OCI-LY1 (cell line): ENCODE data around the gene ELN.

Experiments used
- CTCF ChIP-seq: fragments of 200-600 bp; sonication (generic), shearing (Covaris generic); IDR thresholded peaks from 2 replicates; pipeline ENCODE4 v1.5.1; 2017; ENCODE audit warnings: mild to moderate bottlenecking, antibody characterized with exemption, low read length, moderate library complexity, mixed read lengths
- EZH2 ChIP-seq: fragments of 200-600 bp; sonication (generic), shearing (Covaris generic); IDR thresholded peaks from 2 replicates; pipeline ENCODE4 v1.8.0; 2017; ENCODE audit warnings: borderline replicate concordance, mixed run types, mild to moderate bottlenecking, antibody characterized with exemption, low read length, moderate library complexity, mixed read lengths

- TF ChIP-seq CTCF (no peak), EZH2 (no peak)
Measured at GRCh38 chr7:74006032-74006431, 21.9 kb upstream of the ELN start.
